Measurements from ENCODE around the gene DNAJC1. TPM values are rescaled to one million over a fixed set of nuclear protein-coding genes. Genes with fewer than 3 reads are reported as not detected.

The DNAJC1 gene
- total RNA-seq, 1 experiment from 2014 or later, result 13.2 TPM

DNA sequence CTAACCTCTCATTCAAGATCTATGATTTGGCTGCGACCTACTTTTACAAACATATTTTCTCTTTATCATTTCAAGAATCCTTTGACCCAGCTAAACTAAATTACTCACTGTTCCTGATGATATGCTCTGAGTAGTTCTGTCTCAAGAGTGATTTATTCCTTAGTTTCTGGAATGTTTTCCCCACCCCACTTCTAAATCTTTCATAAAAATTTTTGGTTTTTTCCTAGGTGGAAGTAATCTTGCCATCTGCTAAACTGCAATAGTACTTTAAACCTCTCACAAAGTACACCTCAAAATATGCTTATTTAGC, 170.8 kb downstream of the DNAJC1 start (continued):
- TF ChIP-seq, protein P1, sequence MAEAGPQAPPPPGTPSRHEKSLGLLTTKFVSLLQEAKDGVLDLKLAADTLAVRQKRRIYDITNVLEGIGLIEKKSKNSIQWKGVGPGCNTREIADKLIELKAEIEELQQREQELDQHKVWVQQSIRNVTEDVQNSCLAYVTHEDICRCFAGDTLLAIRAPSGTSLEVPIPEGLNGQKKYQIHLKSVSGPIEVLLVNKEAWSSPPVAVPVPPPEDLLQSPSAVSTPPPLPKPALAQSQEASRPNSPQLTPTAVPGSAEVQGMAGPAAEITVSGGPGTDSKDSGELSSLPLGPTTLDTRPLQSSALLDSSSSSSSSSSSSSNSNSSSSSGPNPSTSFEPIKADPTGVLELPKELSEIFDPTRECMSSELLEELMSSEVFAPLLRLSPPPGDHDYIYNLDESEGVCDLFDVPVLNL (CRISPR knock-in tag; IDR thresholded peaks at IDR 0.05; ENCODE audit: borderline replicate concordance, low read depth), result no peak
- TF ChIP-seq JAZF1 (CRISPR knock-in tag; IDR thresholded peaks at IDR 0.05), result no peak
- TF ChIP-seq, protein P2, sequence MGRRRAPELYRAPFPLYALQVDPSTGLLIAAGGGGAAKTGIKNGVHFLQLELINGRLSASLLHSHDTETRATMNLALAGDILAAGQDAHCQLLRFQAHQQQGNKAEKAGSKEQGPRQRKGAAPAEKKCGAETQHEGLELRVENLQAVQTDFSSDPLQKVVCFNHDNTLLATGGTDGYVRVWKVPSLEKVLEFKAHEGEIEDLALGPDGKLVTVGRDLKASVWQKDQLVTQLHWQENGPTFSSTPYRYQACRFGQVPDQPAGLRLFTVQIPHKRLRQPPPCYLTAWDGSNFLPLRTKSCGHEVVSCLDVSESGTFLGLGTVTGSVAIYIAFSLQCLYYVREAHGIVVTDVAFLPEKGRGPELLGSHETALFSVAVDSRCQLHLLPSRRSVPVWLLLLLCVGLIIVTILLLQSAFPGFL (CRISPR knock-in tag; IDR thresholded peaks at IDR 0.05; ENCODE audit: borderline replicate concordance), result no peak

DNA sequence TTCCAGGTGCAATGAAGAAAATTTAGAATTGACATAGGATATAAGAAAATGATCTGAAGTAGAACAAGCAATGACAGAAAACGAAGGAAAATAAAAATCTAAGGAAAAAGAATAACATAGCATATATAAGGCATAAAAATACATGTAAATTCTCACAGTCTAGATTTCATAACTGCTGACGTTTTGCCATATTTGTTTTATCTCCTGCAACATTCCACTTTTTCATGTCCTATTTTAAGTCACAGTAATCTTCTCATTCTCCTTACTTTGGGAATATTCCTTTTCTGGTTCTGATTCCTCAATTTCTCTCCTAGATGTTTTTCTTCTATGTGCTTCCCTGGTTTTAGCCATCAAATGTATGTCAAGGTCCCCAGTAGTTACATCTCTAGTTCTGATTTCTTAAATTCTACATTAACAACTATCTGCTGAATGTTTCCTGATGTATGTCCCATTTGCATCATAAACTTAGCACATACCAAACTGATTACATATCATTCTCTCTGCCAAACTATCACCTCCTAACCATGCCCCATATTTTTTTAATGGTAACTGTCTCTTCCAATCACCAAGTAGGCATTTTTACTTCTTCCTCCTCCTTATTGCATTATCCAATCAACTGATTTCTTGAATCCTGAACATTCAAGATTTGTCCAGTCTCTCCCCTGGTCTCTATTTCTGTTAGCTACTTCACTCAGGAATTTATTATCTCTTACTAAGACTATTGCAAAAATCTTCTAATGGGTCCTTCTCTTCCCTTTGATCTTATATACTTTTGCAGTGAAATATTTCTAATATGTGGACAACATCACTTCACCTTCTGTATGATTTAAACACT, 171.3 kb downstream of the DNAJC1 start:
- ATAC-seq (no peak), DNase-seq (ENCODE audit: low spot score) (no peak)
- ChIA-PET POLR2A (no interaction called here), CTCF (no interaction called here)
- no peak overlapping the region for H3K4me3 Mint-ChIP-seq
- peaks cover 89% of the 10 kb centered on the region for H3K9me3 Mint-ChIP-seq
- H3K36me3 Mint-ChIP-seq, result peaks cover 89% of the 10 kb centered on the region
- no peak overlapping the region for H3K27ac Mint-ChIP-seq
- H3K27me3 Mint-ChIP-seq (ENCODE audit: low read depth), result peaks cover 17% of the 10 kb centered on the region
- H3K4me1 Mint-ChIP-seq, result no peaks in the 10 kb centered on the region
- TF ChIP-seq HMGXB4 (CRISPR knock-in tag; IDR thresholded peaks at IDR 0.05) (no peak), RELA (CRISPR knock-in tag; IDR thresholded peaks at IDR 0.05; ENCODE audit: borderline replicate concordance) (no peak), KAT7 (CRISPR knock-in tag; IDR thresholded peaks at IDR 0.05; ENCODE audit: borderline replicate concordance) (no peak), TP53 (CRISPR knock-in tag; IDR thresholded peaks at IDR 0.05) (no peak), ZNF396 (CRISPR knock-in tag; IDR thresholded peaks at IDR 0.05; ENCODE audit: borderline replicate concordance) (no peak), CBFB (CRISPR knock-in tag; IDR thresholded peaks at IDR 0.05; ENCODE audit: low read depth) (no peak), ARID4B (CRISPR knock-in tag; IDR thresholded peaks at IDR 0.05; ENCODE audit: borderline replicate concordance) (no peak), EMX1 (CRISPR knock-in tag; IDR thresholded peaks at IDR 0.05) (no peak), HMGA2 (CRISPR knock-in tag; IDR thresholded peaks at IDR 0.05) (no peak), NFE2L1 (CRISPR knock-in tag; IDR thresholded peaks at IDR 0.05) (no peak), RORB (CRISPR knock-in tag; IDR thresholded peaks at IDR 0.05) (no peak), USF2 (CRISPR knock-in tag; IDR thresholded peaks at IDR 0.05) (no peak), TEAD4 (CRISPR knock-in tag; IDR thresholded peaks at IDR 0.05) (no peak)
- TF ChIP-seq, protein P3, sequence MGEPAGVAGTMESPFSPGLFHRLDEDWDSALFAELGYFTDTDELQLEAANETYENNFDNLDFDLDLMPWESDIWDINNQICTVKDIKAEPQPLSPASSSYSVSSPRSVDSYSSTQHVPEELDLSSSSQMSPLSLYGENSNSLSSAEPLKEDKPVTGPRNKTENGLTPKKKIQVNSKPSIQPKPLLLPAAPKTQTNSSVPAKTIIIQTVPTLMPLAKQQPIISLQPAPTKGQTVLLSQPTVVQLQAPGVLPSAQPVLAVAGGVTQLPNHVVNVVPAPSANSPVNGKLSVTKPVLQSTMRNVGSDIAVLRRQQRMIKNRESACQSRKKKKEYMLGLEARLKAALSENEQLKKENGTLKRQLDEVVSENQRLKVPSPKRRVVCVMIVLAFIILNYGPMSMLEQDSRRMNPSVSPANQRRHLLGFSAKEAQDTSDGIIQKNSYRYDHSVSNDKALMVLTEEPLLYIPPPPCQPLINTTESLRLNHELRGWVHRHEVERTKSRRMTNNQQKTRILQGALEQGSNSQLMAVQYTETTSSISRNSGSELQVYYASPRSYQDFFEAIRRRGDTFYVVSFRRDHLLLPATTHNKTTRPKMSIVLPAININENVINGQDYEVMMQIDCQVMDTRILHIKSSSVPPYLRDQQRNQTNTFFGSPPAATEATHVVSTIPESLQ (CRISPR knock-in tag; IDR thresholded peaks at IDR 0.05), result no peak
- TF ChIP-seq, protein P4, sequence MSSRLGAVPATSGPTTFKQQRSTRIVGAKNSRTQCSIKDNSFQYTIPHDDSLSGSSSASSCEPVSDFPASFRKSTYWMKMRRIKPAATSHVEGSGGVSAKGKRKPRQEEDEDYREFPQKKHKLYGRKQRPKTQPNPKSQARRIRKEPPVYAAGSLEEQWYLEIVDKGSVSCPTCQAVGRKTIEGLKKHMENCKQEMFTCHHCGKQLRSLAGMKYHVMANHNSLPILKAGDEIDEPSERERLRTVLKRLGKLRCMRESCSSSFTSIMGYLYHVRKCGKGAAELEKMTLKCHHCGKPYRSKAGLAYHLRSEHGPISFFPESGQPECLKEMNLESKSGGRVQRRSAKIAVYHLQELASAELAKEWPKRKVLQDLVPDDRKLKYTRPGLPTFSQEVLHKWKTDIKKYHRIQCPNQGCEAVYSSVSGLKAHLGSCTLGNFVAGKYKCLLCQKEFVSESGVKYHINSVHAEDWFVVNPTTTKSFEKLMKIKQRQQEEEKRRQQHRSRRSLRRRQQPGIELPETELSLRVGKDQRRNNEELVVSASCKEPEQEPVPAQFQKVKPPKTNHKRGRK (CRISPR knock-in tag; IDR thresholded peaks at IDR 0.05; ENCODE audit: borderline replicate concordance), result no peak
- TF ChIP-seq, protein P5, sequence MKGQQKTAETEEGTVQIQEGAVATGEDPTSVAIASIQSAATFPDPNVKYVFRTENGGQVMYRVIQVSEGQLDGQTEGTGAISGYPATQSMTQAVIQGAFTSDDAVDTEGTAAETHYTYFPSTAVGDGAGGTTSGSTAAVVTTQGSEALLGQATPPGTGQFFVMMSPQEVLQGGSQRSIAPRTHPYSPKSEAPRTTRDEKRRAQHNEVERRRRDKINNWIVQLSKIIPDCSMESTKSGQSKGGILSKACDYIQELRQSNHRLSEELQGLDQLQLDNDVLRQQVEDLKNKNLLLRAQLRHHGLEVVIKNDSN (CRISPR knock-in tag; IDR thresholded peaks at IDR 0.05), result no peak

Data from WTC11 (cell line).